Fibroblast of lung (primary cell): Measurements from ENCODE around the gene NUP210. TPM values are rescaled to one million over a fixed set of nuclear protein-coding genes. Genes with fewer than 3 reads are reported as not detected.
"Not testable (repeated sequence)": the region's sequence is repeated elsewhere in the genome, so short reads cannot be mapped to it uniquely, and the experiment has no call there.

Experiments
- DNase-seq, 2 donors: peaks; one replicate each; pipeline versions ENCODE4 v3.0.0 to v3.0.0-alpha.2; 2010; ENCODE audit warnings: low read depth in 2 of 2
- H2AFZ ChIP-seq: 2 replicates; pipeline ENCODE4 v1.5.1; 2012; ENCODE audit warnings: low read length, control low read depth, inconsistent platforms
- H3K27ac ChIP-seq: 2 replicates; pipeline ENCODE4 v1.5.1; 2011; ENCODE audit warnings: low read length, control low read depth; ENCODE audit not compliant: insufficient read depth
- H3K27me3 ChIP-seq: 2 replicates; pipeline ENCODE4 v1.5.1; 2011; ENCODE audit warnings: mild to moderate bottlenecking, low read length; ENCODE audit not compliant: control insufficient read depth, insufficient read depth
- H3K36me3 ChIP-seq: 2 replicates; pipeline ENCODE4 v1.5.1; 2011; ENCODE audit warnings: low read length; ENCODE audit not compliant: control insufficient read depth, insufficient read depth
- H3K4me1 ChIP-seq: 2 replicates; pipeline ENCODE4 v1.5.1; 2011; ENCODE audit warnings: low read length; ENCODE audit not compliant: control insufficient read depth, insufficient read depth; ENCODE audit errors: extremely low read depth
- H3K4me2 ChIP-seq: 2 replicates; pipeline ENCODE4 v1.5.1; 2011; ENCODE audit warnings: low read length, control low read depth; ENCODE audit not compliant: insufficient read depth; ENCODE audit errors: extremely low read depth
- H3K4me3 ChIP-seq, 4 experiments: fragments of 200-600 bp in 1 of 4; sonication (generic) in 1 of 4; replicated peaks in 1 of 4; 2 replicates each; pipeline ENCODE4 v1.5.1; 2011 to 2016; ENCODE audit warnings: low read length in 4 of 4, low read depth in 3 of 4, mild to moderate bottlenecking in 3 of 4, control low read depth in 2 of 4, inconsistent platforms in 1 of 4, mixed read lengths in 1 of 4; ENCODE audit not compliant: insufficient read depth in 1 of 4; ENCODE audit errors: control extremely low read depth in 1 of 4
- H3K79me2 ChIP-seq: 2 replicates; pipeline ENCODE4 v1.5.1; 2012; ENCODE audit warnings: mild to moderate bottlenecking, low read length, inconsistent platforms; ENCODE audit not compliant: control insufficient read depth, insufficient read depth
- H3K9ac ChIP-seq: 2 replicates; pipeline ENCODE4 v1.5.1; 2011; ENCODE audit warnings: mild to moderate bottlenecking, low read length, control low read depth; ENCODE audit not compliant: insufficient read depth
- H3K9me3 ChIP-seq: 2 replicates; pipeline ENCODE4 v1.5.1; 2012; ENCODE audit warnings: low read depth, low read length; ENCODE audit not compliant: control insufficient read depth, insufficient read depth
- H4K20me1 ChIP-seq: 2 replicates; pipeline ENCODE4 v1.5.1; 2011; ENCODE audit warnings: low read length; ENCODE audit not compliant: control insufficient read depth, insufficient read depth; ENCODE audit errors: extremely low read depth
- CTCF ChIP-seq, 2 donors: IDR thresholded peaks in 1 of 2; conservative IDR thresholded peaks in 1 of 2; 1 replicate in 1 of 2; 2 replicates in 1 of 2; pipeline ENCODE4 v1.5.1; 2011 to 2012; ENCODE audit warnings: low read length in 2 of 2, control low read depth in 1 of 2, inconsistent platforms in 1 of 2, low read depth in 1 of 2, mild to moderate bottlenecking in 1 of 2
- EZH2 ChIP-seq: IDR thresholded peaks from 2 replicates; pipeline ENCODE4 v1.5.1; 2012; ENCODE audit warnings: low read length, control low read depth, mild to moderate bottlenecking; ENCODE audit errors: missing control alignments
- polyA plus RNA-seq, 2 donors: library from polyadenylated mRNA; depleted of rRNA in 1 of 2; stranded (reverse) in 1 of 2; unstranded in 1 of 2; fragments of >200 nt; gene quantifications; 2 replicates each; pipeline ENCODE4 v1.2.1, GENCODE V29; 2011 to 2012; ENCODE audit warnings: missing spikeins in 1 of 2
- total RNA-seq: library from RNA; depleted of rRNA; stranded (reverse); fragments of >200 nt; gene quantifications from 2 replicates; pipeline ENCODE4 v1.2.1, GENCODE V29; 2014

The NUP210 gene
- total and polyA plus RNA-seq, 2 donors (not counting 1 experiment from before 2014, with no cell fraction given): 0.09 to 0.33 TPM

- Histone ChIP-seq H3K4me3 (peak overlapping the region; percentile 26 to 86 (median 58)), H4K20me1 (no peaks in the 10 kb centered on the region), H2AFZ (peak overlapping the region; percentile 94), H3K4me1 (peaks cover 3% of the 10 kb centered on the region), H3K9ac (peak overlapping the region; percentile 11), H3K79me2 (no peaks in the 10 kb centered on the region), H3K36me3 (no peaks in the 10 kb centered on the region), H3K9me3 (no peaks in the 10 kb centered on the region), H3K27ac (peak overlapping the region; percentile 33), H3K27me3 (no peaks in the 10 kb centered on the region), H3K4me2 (peak overlapping the region; percentile 95)
- TF ChIP-seq EZH2 (no peak), CTCF (conservative IDR thresholded peaks at IDR 0.05 in 1 of 2, IDR thresholded peaks at IDR 0.05 in 1 of 2; ENCODE audit: low read depth in 1 of 2, low read length in 2 of 2) (no peak)
- peak in 1 of 2 donors; percentile 46 for DNase-seq
These were observed 31.2 kb upstream of the NUP210 start for GRCh38 chr3:13451301-13451673.

- H3K36me3 ChIP-seq, H2AFZ ChIP-seq, H3K4me2 ChIP-seq, H3K4me1 ChIP-seq, H3K27ac ChIP-seq, H3K9me3 ChIP-seq, H3K79me2 ChIP-seq, H3K27me3 ChIP-seq, H3K4me3 ChIP-seq, H4K20me1 ChIP-seq, H3K9ac ChIP-seq, DNase-seq: not testable (repeated sequence)
These were observed 22.8 kb upstream of the NUP210 start for GRCh38 chr3:13442882-13443281.

GRCh38 chr3:13440204-13440817, 20.2 kb upstream of the NUP210 start:
- no peak overlapping the region for H2AFZ ChIP-seq
- H3K4me2 ChIP-seq: no peak overlapping the region
- H3K36me3 ChIP-seq: no peaks in the 10 kb centered on the region
- H3K9ac ChIP-seq: no peak overlapping the region
- H4K20me1 ChIP-seq: no peaks in the 10 kb centered on the region
- no peaks in the 10 kb centered on the region for H3K4me1 ChIP-seq
- H3K79me2 ChIP-seq: no peaks in the 10 kb centered on the region
- no peak for DNase-seq
- no peak for TF ChIP-seq CTCF (conservative IDR thresholded peaks at IDR 0.05 in 1 of 2, IDR thresholded peaks at IDR 0.05 in 1 of 2; ENCODE audit: low read depth in 1 of 2, low read length in 2 of 2)
- no peak for TF ChIP-seq EZH2
- H3K27me3 ChIP-seq: no peaks in the 10 kb centered on the region
- H3K9me3 ChIP-seq: no peaks in the 10 kb centered on the region
- H3K27ac ChIP-seq: no peak overlapping the region
- no peak overlapping the region for H3K4me3 ChIP-seq

GRCh38 chr3:13436213-13436612, 16.1 kb upstream of the NUP210 start:
- H3K9me3 ChIP-seq, H3K79me2 ChIP-seq, H3K36me3 ChIP-seq, H3K4me3 ChIP-seq, DNase-seq, H3K27me3 ChIP-seq, H3K4me1 ChIP-seq, H3K9ac ChIP-seq, H3K27ac ChIP-seq, H4K20me1 ChIP-seq, H3K4me2 ChIP-seq, H2AFZ ChIP-seq: not testable (repeated sequence)
